ENCODE data around the gene CACNG5. TPM values are rescaled to one million over a fixed set of nuclear protein-coding genes. Genes with fewer than 3 reads are reported as not detected.

Gene CACNG5
- total RNA-seq, 1 donor from 2014 or later, result not detected

DNA sequence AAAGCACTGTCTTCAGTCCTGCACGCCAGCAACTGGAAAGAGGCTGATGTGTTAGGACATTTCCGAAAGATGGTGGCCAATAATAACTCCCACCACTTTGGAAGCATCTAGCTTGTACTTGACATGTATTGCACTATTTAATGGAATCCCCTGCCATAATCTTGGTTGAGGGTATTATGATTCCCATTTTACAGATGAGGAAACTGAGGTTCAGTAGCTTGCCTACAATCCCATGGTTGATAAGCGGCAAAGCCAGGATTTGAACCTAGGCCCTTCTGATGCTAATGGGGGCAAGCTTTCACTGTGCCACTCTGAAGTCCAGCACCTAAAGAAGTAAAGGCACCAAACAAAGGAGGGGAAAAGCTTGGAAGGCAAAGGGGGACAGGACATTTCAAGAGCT lies 8.0 kb downstream of the CACNG5 start:
- Mint-ChIP-seq H3K4me1 (ENCODE audit: unreplicated experiment) (no peaks in the 10 kb centered on the region), H3K36me3 (ENCODE audit: low read depth, unreplicated experiment) (peaks cover 4% of the 10 kb centered on the region), H3K9me3 (ENCODE audit: unreplicated experiment) (peaks cover 8% of the 10 kb centered on the region), H3K4me3 (ENCODE audit: unreplicated experiment) (no peak overlapping the region), H3K27me3 (ENCODE audit: unreplicated experiment) (peaks cover 4% of the 10 kb centered on the region), H3K27ac (ENCODE audit: unreplicated experiment) (no peak overlapping the region)
- TF ChIP-seq, protein P1, sequence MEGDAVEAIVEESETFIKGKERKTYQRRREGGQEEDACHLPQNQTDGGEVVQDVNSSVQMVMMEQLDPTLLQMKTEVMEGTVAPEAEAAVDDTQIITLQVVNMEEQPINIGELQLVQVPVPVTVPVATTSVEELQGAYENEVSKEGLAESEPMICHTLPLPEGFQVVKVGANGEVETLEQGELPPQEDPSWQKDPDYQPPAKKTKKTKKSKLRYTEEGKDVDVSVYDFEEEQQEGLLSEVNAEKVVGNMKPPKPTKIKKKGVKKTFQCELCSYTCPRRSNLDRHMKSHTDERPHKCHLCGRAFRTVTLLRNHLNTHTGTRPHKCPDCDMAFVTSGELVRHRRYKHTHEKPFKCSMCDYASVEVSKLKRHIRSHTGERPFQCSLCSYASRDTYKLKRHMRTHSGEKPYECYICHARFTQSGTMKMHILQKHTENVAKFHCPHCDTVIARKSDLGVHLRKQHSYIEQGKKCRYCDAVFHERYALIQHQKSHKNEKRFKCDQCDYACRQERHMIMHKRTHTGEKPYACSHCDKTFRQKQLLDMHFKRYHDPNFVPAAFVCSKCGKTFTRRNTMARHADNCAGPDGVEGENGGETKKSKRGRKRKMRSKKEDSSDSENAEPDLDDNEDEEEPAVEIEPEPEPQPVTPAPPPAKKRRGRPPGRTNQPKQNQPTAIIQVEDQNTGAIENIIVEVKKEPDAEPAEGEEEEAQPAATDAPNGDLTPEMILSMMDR (IDR thresholded peaks at IDR 0.05; ENCODE audit: unreplicated experiment), result no peak
- DNase-seq (ENCODE audit: low spot score), result no peak

DNA sequence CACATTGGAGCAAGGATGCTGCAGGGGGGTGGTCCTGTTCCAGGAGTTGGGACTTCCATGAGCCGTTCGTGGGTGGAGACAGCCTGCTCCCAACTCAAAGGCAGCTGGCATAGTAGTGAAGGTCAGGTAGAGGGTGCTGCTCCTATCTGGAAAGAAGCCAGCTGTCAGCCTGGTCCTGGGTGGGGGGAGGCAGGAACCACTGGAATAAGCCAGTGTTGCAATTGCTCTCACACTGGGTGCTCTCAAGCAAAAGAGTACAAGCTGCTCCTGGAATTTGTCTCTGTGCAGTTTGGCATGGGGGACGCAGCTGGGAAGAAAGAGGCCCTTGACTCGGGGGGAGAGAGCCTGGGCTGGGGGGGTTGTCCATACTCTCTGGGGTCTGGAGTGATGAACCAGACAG lies 8.7 kb downstream of the CACNG5 start:
- TF ChIP-seq, protein P1 (IDR thresholded peaks at IDR 0.05; ENCODE audit: unreplicated experiment), result no peak
- no peaks in the 10 kb centered on the region for H3K4me1 Mint-ChIP-seq (ENCODE audit: unreplicated experiment)
- no peak overlapping the region for H3K27ac Mint-ChIP-seq (ENCODE audit: unreplicated experiment)
- H3K4me3 Mint-ChIP-seq (ENCODE audit: unreplicated experiment), result no peak overlapping the region
- peaks cover 4% of the 10 kb centered on the region for H3K36me3 Mint-ChIP-seq (ENCODE audit: low read depth, unreplicated experiment)
- DNase-seq (ENCODE audit: low spot score), result no peak
- H3K27me3 Mint-ChIP-seq (ENCODE audit: unreplicated experiment), result peaks cover 2% of the 10 kb centered on the region
- H3K9me3 Mint-ChIP-seq (ENCODE audit: unreplicated experiment), result peaks cover 8% of the 10 kb centered on the region

GRCh38 chr17:66847704-66848103 lies 12.8 kb downstream of the CACNG5 start:
- TF ChIP-seq, protein P1 (IDR thresholded peaks at IDR 0.05; ENCODE audit: unreplicated experiment), result no peak
- Mint-ChIP-seq H3K4me3 (ENCODE audit: unreplicated experiment) (no peak overlapping the region), H3K36me3 (ENCODE audit: low read depth, unreplicated experiment) (no peaks in the 10 kb centered on the region), H3K9me3 (ENCODE audit: unreplicated experiment) (peaks cover 8% of the 10 kb centered on the region), H3K27me3 (ENCODE audit: unreplicated experiment) (peaks cover 2% of the 10 kb centered on the region), H3K4me1 (ENCODE audit: unreplicated experiment) (no peaks in the 10 kb centered on the region), H3K27ac (ENCODE audit: unreplicated experiment) (no peak overlapping the region)
- DNase-seq (ENCODE audit: low spot score), result no peak

- H3K9me3 Mint-ChIP-seq (ENCODE audit: unreplicated experiment), result peaks cover 8% of the 10 kb centered on the region
- TF ChIP-seq, protein P1 (IDR thresholded peaks at IDR 0.05; ENCODE audit: unreplicated experiment), result no peak
- no peaks in the 10 kb centered on the region for H3K4me1 Mint-ChIP-seq (ENCODE audit: unreplicated experiment)
- H3K4me3 Mint-ChIP-seq (ENCODE audit: unreplicated experiment), result no peak overlapping the region
- no peaks in the 10 kb centered on the region for H3K36me3 Mint-ChIP-seq (ENCODE audit: low read depth, unreplicated experiment)
- H3K27ac Mint-ChIP-seq (ENCODE audit: unreplicated experiment), result no peak overlapping the region
- H3K27me3 Mint-ChIP-seq (ENCODE audit: unreplicated experiment), result no peaks in the 10 kb centered on the region
- no peak for DNase-seq (ENCODE audit: low spot score)
Measured at GRCh38 chr17:66848496-66848895, 13.6 kb downstream of the CACNG5 start.

DNA sequence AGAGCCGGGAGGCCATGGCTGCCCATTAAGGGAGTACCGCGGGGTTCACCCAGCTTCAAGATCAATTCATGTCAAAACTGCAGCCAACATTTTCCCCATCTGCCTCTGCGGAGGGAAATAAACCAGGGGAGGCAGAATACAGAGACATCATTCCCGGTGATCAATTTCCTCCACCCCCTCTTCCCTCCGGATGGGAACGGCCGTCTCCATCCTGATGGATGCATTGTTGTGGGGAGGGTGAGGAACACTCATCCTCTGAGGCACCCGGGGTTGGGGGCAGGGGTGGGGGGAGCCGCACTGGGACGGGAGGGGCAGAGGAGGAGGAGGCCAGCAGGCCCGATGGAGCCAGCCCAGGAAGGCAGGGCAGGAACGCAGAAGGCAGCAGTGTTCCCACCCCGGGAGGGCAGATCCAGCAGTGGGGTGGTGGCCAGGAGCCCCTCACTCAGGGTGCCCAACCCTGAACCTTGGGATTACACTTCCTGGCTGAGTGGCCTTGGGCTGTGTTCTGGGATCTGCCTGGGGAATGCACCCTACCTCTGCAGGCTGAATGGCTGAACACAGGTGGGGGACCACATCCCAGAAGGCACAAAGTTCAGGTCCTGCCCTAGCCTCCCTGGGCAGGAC lies 14.2 kb downstream of the CACNG5 start:
- DNase-seq (ENCODE audit: low spot score), result no peak
- TF ChIP-seq, protein P1 (IDR thresholded peaks at IDR 0.05; ENCODE audit: unreplicated experiment), result no peak
- Mint-ChIP-seq H3K4me3 (ENCODE audit: unreplicated experiment) (no peak overlapping the region), H3K9me3 (ENCODE audit: unreplicated experiment) (peaks cover 8% of the 10 kb centered on the region), H3K36me3 (ENCODE audit: low read depth, unreplicated experiment) (no peaks in the 10 kb centered on the region), H3K27me3 (ENCODE audit: unreplicated experiment) (no peaks in the 10 kb centered on the region), H3K27ac (ENCODE audit: unreplicated experiment) (no peak overlapping the region), H3K4me1 (ENCODE audit: unreplicated experiment) (no peaks in the 10 kb centered on the region)

Measured in endothelial cell (in vitro differentiated cells).